Stimulated activated CD8-positive, alpha-beta memory T cell treated with anti-CD3 and anti-CD28 coated beads, Interleukin-2, amount 100 ng/mL, for 1 hour (primary cell): ENCODE data around the gene SDF2L1.
"Not testable (repeated sequence)": the region's sequence is repeated elsewhere in the genome, so short reads cannot be mapped to it uniquely, and the experiment has no call there.

Experiments
- DNase-seq, 2 donors: peaks; one replicate each; pipeline ENCODE4 v3.0.0-alpha.2; 2020; ENCODE audit warnings: low read depth in 2 of 2

Gene SDF2L1

DNA sequence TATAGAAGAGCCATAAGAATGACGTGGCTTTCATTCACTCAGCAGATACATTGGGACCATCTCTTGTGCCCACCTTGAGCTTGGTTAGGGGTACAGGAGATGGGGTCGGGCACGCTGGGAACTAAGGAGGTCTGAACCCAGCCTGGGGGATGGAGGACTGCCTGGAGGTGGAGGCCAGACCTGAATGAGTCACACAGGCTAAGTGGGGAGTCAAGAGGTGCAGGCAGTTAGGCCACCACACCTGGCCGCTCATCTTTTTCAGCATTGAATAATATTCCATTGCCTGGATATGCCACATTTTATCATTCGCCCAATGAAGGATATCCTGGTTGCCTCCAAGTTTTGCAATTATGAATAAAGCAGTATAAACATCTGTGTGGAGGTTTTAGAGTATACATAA lies 19.9 kb downstream of the SDF2L1 start:
- no peak for DNase-seq

DNA sequence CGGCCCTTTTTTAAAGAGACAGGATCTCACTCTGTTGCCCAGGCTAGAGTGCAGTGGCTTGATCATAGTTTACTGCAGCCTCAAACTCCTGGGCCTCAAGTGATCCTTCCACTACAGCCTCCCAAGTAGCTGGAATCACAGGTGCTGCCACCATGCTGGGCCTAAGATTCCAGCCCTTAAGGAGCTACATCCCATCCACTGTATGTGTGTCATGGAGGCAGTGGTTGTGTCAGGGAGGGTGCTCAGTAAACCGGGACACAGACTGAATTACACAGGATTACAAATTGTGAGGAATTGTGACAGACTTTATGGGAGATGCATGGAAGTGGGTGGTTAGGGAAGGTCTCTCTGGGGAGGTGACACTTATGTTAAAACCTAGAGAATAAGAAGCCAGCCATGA lies 21.6 kb downstream of the SDF2L1 start:
- DNase-seq = no peak

DNA sequence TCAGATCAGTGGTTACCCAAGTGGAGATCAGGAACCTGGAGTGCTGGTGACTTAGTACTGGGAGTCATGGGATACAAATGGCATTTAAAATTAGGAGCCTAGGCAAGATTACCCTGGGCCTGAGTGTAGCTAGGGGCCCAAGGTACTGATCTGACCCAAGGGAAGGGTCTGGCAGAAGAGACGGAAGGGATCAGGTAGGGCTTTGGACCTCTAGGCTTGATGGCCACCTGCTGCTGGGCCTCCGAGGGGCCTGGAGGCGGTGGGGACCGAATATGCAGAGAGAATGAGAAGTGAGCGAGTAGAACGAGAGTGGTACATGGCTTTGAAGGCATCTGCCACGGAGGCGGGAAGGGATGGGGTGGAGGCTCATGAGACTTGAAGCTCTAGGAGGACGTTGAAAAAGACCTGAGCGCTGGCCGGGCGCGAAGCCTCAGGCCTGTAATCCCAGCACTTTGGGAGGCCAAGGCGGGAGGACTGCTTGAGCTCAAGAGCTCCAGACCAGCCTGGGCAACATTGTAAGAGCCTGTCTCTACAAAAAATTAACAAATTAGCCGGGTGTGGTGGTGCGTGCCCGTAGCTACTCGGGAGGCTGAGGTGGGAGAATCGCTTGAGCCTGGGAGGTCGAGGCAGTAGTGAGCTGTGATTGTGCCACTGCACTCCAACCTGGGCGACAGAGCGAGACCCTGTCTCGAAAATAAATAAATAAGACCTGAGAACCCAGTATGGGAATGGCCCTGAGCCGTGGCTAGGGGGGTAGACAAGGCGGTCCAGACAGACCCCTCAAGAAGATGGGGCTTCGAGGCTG lies 23.1 kb downstream of the SDF2L1 start:
- DNase-seq = no peak

DNA sequence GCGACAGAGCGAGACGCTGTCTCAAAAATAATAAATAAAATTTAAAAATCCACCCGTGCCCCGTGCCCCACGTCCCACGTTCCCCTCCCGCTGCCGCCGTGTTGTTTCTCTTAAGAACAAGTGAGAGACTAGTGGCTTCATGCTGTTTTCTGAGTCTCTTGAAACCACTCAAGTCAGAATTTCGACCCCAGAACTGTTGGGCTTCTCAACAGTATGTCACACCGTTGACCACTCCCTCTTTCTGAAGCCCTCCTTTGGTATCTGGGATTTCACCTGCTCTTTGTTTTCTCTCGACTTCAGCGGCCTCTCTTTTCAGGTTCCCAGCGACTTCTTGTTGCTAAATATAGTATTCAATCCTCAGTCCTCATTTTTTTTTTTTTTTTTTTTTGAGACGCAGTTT lies 24.7 kb downstream of the SDF2L1 start:
- DNase-seq = no peak

DNA sequence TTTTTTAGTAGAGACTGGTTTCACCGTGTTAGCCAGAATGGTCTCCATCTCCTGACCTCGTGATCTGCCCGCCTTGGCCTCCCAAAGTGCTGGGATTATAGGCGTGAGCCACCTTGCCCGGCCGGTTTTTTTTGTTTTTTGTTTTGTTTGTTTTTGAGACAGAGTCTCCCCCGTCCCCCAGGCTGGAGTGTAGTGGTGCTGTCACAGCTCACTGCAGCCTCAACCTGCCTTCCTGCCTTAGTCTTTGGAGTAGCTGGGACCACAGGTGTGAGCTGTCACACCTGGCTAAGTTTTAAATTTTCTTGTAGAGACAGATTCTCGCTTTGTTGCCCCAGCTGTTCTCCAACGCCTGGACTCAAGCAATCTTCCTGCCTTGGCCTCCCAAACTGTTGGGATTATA lies 26.9 kb downstream of the SDF2L1 start:
- DNase-seq = no peak

DNA sequence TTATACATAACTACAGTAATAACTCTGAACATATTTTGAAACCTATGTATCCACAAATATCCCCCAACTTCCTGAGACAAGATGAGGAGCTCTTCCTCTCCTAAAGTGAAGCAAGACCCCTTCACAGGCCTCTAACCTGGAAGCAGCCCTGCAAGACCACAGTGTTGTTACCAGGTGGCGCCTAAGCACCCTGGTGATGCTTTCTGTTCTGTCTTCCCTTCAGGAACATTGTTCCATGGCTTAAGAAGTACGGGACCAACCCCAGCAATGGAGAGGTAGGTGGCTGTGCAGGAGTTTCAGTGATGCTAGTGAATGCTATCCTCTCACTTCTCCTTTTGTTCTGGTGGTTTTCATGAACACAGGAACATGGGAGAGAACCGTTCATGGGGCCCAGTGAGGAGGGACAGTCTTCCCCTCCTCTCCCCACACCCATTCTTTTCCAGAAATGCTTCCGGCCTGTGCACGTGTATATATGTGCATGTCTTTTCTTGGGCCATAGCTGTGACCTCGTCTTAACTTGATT lies 30.1 kb downstream of the SDF2L1 start:
- no peak for DNase-seq

DNA sequence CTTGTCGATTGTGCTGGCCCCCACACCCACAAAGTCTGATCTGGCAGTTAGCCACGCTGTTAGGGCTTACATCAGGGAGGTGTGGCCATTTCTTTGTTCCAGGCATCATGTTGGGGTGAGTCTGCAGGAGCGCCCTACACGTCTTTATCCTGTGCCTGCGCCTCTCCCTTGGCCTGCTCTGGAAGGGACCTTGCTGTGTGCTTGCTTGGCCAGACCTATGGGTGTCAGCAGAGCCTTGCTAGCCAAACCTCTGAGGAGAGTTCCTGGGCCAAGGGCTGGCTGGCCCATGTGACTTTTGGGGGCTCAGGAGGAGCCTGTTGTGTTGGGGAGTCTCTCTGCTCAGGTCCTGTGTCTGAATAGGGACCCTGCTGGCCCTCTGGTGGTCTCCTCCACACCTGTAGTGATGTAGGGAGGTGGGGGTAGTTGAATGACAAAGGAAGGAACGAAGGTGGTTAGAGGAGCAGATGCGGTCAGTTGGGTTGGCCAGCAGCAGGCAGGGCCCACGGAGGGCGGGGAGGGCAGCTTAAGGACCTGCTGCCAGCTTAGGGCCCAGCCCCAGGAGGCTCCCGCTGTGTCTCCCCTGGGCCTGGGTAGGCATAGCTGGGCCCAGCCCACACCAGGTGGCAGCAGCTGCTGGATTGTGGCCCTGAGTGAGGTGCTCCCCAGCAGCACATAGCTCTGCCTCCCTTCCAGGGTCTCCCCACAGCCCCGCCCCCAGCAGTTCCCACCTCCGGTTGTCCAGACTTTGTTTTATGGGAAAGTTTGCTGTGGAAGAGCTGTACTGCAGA lies 31.6 kb downstream of the SDF2L1 start:
- DNase-seq = no peak

DNA sequence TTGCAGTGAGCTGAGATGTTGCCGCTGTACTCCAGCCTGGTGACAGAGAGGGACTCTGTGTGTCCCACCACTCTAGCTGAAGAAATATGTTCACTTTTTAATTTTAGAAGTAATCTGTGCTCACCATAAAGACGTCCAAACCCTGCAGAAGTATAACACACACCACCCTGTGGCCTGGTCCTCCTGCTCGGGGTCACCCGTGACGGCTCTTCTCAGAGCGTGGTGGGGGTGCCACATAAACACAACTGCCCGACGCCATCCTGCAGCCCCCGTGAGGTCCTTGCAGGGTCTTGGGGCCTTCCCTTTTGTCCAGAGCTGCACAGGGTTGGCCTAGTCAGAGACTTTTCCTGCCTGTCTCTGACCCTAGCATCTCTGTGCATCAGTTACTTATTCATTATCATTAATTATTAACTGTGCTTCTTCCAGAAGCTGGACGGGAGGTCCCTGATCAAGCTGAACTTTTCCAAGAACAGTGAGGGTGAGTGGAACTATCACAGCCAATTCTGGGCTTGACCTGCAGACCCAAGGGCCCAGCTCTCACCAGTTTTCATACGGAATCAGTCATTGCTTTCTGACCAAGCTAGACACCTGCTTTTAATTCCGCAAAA lies 32.6 kb downstream of the SDF2L1 start:
- DNase-seq = no peak

DNA sequence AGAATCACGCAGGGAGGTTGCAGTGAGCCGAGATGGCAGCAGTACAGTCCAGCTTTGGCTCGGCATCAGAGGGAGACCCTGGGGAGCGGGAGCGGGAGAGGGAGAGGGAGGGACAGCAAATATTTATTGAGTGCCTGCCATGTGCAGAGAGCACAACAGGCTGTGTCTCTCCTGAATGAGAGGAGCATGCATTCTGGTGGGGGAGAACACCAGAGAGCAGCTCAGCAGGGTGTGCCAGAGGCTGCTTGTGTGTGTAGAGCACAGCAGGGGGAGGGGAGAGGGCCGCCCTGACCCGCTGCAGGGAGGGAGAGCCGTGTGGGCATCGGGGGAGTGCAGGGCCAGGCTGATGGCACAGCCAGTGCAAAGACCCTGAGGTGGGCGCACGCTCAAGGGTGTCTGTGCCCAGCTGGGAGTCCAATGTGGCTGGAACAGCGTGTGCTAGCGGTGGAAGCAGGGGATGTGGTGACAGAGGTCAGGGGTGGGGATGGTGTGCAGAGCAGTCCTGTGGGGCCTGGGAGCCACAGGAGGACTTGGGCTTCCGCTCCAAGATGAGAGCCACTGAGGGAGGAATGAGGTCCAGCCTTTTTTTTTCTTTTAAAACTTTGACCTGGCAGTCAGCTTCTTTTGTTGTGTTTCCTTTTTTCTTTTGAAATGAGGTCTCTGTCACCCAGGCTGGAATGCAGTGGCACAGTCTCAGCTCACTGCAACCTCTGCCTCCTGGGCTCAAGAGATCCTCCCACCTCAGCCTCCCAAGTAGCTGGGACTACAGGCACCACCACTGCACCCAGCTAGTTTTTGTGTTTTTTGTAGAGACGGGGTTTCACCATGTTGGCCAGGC lies 35.7 kb downstream of the SDF2L1 start:
- DNase-seq = no peak

DNA sequence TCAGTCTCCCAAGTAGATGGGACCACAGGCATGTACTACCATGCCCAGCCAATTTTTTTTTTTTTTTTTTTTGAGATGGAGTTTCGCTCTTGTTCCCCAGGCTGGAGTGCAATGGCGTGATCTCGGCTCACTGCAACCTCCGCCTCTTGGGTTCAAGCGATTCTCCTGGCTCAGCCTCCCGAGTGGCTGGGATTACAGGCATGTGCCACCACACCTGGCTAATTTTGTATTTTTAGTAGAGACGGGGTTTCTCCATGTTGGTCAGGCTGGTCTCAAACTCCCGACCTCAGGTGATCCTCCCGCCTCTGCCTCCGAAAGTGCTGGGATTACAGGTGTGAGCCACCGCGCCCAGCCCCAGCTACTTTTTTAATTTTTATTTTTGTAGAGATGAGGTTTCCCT lies 36.7 kb downstream of the SDF2L1 start:
- not testable (repeated sequence) for DNase-seq

DNA sequence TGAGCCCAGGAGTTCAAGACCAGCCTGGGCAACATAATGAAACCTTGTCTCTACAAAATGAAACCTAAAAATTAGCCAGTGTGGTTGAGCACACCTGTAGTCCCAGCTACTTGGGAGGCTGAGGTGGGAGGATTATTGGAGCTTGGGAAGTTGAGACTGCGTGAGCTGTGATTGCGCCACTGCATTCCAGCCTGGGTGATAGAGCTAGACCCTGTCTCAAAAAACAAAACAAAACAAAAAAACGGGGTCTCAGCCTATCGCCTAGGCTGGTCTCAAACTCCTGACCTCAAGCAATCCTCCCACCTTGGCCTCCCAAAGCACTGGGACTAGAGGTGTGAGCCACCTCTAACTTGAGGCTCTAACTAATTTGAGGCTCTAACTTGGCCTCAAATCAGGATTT lies 37.3 kb downstream of the SDF2L1 start:
- DNase-seq = no peak

DNA sequence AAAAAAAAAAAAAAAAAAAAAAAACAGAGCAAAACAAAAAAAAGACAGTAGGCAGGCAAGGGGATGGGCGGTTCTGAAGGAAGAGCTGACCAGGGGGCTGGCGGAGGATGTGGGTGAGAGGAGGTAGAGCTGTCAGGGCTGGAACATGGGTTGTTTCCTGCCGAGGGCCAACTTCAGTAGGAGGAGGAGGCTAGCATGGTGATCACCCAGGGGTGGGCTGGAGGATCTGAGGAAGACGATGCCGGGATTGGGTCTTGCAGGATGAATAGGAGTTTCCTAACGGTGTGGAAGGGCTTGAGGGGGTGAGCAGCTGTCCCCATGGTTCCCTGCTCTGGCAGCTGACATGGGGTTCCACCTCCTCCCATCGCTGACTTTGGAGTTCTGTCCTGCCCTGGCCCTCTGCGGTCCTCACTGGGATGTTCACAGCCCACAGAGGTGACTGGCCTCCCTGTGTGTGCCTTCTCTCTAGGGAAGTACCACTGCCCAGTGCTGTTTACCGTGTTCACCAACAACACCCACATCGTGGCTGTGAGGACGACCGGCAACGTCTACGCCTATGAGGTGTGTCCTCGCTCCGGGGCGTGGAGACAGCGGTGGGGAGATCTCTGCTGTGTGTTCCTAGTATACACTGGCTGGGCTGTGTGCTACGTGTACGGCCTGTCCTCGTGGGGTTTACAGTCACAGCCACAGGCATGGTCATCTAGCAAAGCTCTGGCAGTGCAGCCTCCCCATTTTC lies 38.9 kb downstream of the SDF2L1 start:
- DNase-seq = no peak

DNA sequence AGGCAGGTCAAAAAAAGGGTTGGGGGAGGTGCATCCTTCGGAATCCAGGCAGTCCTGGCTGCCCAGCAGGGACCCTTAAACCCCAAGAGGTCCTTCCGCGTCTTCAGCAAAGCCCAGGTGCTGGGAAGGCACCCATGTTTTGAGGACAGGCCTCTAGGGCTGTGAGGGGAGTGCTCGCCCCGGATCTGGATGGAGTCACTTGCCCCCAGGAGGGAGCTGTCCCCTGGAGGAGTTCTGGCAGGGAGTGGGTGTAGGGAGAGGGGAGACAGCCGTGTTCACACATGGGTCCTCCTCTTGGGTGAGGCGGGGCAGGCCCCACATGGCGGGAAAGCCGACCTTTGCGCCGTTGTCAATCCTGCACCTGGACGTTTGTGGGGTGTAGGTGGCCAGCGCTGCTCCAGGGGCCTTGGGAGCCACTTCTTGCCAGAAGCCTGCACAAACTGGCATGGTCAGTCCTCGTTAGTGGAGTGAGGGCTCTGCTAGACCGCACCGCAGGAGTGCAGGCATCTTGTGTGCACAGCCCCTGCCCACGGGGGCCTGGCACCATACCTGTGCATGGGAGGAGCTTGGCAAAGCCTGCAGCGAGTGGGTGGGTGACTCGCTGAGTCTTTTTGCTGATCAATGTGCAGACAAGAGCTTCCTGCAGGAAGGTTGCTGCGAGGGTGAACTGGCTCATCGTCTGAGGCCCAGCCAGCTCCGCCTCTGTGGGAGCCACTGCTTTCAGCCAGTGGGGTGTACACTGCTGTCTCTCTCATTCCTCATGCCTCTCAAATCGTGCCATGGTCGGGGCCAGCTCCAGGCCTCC lies 39.7 kb downstream of the SDF2L1 start:
- no peak for DNase-seq

DNA sequence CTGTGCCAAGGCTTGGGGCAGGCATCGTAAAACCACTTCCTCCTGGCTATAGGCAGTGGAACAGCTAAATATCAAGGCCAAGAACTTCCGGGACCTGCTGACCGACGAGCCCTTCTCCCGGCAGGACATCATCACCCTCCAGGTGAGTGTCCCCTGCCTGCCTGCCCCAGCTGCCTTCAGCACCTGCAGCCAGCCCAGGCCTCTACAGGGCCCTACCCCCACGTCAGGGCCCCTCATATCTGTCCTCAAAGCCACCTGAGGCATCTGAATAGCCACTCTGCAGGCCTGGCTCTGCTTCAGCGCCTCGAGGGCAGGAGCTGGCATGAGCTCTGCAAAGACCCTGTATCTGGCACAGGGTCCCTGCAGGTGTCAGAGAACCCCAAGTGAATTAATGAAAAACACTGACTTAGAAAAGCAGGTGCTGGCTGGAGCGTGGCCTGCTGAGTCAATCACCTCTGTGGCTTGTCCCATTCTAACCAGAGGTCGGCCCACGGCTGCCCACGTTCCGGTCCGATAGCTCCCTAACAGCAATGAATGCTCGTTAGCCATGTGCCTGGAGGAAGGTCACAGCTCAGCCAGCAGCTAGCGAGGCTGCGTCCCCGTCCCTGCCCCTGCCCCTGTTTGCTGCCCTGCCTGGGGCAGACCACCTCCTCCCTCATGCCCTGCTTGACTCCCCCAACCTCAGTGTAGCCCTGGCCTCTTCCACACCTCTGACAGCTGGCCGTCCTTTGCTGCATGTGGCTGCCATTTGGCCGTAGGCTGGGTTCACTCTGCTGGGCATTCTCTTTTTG lies 40.5 kb downstream of the SDF2L1 start:
- DNase-seq = no peak

DNA sequence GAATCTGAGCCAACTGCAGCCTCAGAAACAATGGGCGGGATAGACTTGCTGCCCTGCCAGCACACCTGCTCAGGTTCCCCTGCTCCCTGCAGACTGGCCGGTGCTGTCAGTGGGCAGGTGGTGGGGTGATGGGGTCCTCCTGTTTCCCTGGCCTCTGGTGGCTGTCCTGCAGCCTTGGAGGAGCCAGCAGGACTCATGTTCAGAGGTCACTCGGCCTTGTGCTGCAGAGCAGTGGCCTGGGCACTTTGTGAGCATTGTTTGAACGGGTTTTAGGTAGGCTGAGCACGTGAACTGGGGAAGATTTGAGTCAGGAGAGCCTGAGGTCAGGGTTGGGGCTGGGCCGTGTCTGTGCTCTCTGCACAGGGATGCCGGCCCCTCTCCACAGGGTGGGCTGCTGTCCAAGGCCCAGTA lies 41.3 kb downstream of the SDF2L1 start:
- no peak for DNase-seq

DNA sequence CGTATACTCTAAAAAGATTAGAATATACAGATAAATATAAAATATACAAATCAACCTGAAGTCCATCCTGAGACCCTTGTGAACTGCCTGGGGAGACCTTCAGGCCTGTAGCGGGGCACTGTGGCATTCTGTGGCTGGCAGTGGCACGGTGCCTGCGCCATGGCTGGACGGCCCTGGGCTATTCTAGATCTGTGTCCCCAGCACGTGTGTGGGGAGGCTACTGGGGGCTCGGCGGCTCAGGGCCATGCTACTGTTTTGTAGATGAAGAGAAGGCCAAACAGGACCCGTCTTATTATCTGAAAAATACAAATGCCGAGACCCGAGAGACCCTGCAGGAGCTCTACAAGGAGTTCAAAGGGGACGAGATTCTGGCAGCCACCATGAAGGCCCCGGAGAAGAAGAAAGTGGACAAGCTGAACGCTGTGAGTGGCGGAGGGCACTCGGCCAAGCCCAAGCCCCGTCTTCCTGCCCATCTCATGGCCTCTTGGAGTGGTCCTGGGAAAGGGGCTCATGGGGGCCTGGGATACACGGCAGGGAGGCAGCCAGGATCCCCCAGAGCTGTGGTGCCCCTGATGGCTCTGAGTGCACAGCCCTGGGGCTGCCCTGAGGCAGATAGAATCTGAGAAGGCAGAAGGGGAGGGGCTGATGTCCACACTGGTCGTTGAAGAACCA lies 42.5 kb downstream of the SDF2L1 start:
- no peak for DNase-seq

DNA sequence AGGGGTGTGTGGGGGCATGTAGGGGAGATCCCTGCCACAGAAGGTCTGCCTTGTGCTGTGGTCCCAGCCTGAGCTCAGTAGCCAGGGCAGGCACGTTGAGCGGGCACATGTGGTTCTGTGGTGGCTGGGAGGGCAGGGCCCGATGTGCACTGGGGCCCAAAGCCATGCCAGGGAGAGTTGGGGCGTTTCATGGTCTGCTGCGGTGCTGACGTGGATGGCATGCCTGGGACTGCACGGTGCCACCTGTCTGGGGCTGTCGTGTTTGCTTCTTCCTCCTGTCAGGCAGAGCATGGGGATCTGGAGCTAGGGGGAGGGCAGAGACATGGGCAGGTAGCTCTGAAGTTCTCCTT lies 43.0 kb downstream of the SDF2L1 start:
- DNase-seq = no peak

DNA sequence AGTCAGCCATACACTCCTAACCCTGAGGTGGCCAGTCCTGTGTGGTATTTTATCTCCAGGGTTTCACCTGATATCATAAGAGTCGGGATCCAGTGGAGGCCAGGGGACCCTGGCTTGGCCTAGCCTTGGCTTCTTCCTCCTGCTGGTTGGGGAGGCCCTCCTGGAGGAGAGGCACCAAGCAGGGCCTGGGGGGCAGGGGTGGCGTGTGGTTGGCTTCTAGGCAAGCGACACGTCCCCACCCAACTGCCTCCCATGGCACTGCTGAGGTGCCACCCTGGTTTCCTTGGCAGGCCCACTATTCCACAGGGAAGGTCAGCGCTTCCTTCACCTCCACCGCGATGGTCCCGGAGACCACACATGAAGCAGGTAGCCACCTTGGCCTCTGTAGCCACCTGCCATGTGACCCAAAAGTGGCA lies 44.1 kb downstream of the SDF2L1 start:
- DNase-seq = no peak
